Stimulated activated CD4-positive, alpha-beta T cell treated with anti-CD3 and anti-CD28 coated beads, Interleukin-1b, Interleukin-23, amount 100 ng/mL, for 48 hours (primary cell): ENCODE data around the gene C12orf43.

Experiments
- DNase-seq: peaks from one replicate; pipeline ENCODE4 v3.0.0-alpha.2; 2020

C12orf43 gene

DNA sequence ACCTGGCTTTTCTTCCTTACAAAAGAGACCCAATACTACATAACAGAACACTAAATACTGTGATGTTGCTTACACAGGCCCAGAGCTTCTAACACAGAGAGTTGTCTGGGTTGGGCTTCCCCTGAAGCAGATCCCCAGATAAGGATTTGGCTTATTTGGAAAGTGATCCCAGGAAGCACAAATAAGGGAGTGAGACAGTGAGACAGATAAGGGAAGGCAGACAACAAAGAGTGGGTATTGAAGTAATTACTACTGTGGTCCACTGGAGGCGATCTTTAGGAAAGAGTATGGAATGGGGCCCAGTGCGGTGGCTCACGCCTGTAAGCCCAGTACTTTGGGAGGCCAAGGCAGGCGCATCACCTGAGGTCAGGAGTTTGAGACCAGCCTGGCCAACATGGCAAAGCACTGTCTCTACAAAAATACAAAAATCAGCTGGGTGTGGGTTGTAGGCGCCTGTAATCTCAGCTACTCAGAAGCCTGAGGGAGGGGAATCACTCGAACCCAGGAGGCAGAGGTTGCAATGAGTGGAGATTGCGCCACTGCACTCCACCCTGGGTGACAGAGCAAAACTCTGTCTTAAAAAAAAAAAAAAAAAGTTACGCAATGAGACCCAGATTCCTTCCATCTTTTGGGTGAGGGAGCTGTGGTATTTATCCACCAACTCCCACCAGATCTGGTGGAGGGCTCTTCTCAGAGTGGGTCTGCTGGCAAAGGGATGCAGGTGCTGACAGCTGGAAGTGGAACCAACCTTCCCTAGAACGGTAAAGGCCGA, 10.2 kb upstream of the C12orf43 start:
- no peak for DNase-seq

DNA sequence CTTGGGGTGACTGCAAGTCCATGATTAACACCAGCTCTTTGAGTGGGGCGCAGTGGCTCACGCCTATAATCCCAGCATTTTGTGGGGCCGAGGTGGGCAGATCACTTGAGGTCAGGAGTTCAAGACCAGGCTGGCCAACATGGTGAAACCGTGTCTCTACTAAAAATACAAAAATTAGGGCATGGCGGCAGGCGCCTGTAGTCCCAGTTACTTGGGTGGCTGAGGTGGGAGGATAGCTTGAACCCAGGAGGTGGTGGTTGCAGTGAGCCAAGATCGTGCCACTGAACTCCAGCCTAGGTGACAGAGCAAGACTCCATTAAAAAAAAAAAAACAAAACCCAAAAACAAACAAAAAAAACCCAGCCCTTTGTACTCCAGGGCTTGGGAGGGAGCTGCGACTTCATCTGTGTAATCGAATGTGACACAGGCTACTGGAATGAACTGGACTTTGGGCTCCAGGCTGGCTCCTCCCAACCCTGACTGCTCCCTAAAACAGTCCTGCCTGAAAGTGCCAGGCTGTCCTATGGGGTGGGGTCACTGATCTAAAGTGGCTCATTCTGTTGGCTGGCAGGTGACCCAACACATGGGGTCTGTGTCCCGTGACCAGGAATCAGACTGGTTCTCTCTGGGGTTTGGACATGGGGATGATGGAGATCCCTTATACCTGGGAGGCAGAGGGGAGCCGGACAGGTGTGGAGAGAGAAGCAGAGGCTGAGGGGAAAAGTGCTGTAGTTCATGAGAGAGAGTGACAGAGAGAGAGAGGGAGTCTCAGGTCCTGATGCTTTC, 9.3 kb upstream of the C12orf43 start:
- DNase-seq = no peak

DNA sequence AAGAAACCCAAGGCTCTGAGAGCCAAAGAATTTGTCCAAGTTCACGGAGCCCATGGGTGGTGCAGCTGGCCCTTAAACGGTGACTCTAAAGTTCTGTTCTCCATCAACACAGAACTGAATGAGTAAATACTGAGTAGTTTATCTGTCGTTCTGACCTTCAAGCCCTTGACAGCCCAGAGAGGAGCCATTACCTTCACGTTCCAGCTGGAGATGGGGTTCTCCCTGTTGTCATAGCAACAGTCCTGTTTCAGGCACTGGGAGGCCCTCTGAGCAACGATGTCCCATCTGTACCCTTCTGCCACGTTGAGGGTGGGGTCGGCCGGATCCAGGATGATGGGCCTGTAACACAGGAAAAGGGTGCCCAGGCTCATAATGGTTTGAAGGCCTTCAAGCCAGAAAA, 7.5 kb upstream of the C12orf43 start:
- no peak for DNase-seq

DNA sequence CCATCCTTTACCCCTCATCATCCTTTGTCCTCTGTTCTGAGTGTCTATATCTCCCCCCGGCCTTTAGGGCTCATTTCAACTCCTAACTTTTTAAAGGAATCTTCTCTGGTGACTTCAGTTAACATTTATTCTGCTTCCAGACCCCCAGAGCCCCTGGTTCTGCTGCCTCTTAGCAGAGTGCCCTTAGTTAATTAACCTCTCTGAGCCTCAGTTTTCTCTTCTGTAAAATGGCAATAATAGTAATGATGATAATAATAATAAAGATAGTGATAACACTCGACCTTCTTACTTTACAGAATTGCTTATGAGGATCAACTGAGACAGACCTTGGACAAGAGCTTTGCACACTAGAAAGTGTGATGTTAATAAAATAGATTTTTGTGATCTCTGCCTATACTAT, 6.4 kb upstream of the C12orf43 start:
- DNase-seq = no peak

DNA sequence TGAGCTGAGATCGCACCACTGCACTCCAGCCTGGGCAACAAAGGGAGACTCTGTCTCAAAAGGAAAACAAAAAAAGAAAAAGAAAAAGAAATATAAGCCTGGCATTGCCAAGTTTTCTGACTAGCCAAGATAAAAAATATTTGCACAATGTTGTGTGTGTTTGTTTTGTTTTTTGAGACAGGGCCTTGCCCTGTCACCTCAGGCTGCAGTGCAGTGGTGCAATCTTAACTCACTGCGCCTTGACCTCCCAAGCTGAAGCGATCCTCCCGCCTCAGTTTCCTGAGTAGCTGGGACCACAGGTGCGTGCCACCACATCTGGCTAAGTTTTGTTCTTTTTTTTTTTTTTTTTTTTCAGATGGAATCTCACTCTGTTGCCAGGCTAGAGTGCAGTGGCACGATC, 5.5 kb upstream of the C12orf43 start:
- no peak for DNase-seq

DNA sequence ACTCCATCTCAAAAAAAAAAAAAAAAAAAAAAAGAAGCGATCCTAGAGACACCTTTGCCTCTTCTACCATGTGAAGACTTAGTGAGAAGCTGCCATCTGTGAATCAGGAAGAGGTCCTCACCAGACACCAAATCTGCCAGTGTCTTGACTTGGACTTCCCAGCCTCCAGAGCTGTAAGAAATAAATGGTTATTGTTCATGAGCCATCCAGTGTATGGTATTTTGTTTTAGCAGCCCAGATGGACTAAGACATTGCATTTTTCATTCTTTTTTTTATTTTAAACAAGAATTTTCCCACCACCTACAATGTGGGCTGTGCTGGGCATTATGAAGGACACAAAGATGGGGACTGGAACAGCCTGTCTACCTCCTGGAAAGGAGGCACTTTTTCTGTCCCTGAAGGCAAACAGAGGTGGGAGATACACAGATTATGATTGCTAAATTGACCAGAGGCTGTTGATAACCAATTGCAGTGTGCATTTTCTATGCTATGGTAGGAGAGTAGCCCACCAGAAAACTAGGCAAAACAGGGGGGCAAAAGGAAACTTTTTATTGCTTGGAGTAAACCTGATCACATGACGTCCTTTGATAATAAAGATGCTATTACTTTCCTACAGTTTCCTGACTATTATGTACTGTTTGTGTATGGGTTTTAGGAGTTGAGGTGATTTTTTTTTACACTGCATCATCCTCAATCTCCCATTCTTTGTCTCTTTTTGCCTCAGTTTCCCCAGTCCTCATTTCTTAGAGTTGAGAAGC, 2.8 kb upstream of the C12orf43 start:
- DNase-seq = no peak

DNA sequence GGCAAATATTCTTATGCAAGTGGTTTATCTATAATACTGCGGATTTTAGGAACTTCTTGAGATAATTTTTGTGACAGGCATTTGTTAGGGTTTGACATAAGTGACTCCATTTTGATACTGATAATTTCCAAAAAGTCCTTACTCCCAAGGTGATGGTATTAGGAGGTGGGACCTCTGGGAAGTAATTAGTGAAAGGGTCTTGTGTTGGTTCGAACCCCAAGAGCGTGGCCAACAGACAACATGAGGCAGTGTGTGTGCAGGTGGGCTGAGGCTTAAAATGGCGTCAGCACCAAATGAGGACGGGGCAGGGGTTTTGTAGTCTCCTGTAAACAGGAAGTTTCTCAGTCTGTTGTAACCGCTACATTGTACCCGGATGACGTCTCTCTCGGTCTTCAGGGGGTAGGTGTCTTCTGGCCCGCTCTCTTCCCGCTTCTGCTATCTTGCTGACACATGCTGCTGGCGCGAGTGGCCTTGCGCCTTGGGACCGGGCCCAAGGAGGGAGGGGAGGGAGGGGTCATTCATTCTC, 1.7 kb upstream of the C12orf43 start:
- no peak for DNase-seq

DNA sequence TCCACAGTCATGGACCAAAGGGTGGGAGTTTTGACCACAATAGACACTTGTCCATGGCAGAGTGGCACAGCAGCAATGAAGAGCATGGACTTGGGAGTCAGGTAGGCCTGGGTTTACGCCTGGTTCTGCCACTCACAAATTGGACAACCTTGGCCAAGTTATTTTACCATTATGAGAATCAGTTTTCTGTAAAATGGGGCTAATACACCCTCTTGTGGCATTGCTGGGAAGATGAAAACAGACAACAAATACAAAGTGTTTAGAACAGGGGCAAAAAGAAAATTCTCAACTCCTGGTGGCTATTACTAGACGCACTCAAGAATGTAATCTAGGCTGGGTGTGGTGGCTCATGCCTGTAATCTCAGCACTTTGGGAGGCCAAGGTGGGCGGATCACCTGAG, 2.6 kb downstream of the C12orf43 start:
- no peak for DNase-seq

DNA sequence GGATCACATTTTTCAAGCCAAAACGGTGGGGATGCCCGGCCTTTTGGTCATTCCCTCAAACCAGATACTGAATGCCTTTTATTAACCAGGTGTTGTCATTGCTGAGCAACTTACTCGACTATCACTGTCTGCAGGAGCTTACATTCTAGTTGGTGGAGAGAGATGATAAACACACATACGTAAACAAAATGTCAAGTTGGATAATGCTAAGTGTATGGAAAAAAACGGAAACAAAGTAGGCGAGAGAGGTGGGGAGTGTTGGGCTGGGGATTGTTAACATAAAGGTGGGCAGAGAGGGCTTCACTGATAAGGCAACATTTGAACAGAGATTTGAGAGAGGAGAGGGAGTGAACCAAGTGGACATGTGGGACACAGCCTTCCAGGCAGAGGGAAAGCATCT, 4.5 kb downstream of the C12orf43 start:
- DNase-seq = no peak

DNA sequence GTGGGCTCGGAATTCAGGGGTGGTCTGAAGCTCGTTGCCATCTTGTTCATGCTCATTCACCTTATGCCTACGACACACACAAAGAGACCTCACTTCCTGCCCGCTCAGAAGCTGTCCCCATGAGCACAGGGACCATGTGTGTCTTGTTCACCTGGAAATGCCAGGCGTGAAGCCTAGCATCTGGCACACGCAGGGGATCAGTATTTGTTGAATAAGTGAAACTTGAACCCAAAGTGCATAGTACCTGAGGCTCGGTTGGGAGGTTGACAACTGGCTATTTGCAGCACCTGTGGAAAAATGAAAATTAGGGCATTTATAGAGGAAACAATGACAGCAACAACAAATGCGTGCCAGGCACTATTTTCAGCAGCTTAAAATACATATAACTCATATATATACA, 5.4 kb downstream of the C12orf43 start:
- no peak for DNase-seq

DNA sequence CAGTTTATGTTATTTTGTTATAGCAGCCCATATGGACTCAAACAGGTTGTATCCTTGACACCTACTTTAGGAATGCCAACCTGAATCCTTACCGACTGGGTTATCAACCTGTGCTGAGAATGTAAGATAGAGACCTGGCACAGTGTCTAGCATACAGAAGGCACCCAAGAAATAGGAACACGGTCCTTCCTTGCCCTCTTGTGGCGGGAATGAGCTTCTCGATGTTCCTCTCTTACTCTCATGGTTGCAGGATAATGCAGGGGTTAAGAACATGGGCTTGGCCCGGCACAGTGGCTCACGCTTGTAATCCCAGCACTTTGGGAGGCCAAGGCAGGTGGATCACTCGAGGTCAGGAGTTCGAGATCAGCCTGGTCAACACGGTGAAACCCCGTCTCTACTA, 6.5 kb downstream of the C12orf43 start:
- DNase-seq = no peak

DNA sequence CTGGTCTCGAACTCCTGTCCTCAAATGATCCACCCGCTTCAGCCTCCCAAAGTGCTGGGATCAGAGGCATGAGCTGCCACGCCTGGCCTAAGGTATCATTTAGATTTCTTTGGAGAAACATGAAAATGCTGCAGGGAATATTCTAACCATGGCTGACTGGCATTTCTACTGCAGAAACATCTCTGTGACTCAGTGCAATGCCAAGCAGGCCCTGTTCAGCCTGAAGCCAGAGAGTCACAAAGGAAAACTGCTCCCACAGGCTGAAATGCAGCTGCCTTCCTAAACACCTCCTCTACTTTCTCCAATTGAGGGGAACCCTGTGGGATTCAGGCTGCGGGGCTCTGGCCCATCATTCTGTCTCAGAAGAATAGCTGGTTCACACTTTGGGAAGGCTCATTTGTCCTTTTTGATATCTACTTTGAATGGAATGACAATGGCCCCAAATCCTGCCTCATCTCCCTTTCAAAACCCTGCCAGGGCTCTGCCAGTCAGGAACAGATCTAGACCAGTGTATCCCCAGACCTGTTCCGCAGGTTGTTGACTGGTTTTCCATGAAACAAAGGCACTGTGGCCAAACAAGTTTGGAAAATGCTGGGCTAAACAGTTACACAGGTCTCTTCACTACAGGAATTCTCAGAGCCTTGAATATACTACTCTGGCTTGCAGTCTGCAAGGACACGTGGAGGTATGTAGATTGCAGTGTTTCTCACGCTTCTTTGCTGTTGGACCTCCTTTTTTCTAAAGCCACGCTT, 7.8 kb downstream of the C12orf43 start:
- no peak for DNase-seq

DNA sequence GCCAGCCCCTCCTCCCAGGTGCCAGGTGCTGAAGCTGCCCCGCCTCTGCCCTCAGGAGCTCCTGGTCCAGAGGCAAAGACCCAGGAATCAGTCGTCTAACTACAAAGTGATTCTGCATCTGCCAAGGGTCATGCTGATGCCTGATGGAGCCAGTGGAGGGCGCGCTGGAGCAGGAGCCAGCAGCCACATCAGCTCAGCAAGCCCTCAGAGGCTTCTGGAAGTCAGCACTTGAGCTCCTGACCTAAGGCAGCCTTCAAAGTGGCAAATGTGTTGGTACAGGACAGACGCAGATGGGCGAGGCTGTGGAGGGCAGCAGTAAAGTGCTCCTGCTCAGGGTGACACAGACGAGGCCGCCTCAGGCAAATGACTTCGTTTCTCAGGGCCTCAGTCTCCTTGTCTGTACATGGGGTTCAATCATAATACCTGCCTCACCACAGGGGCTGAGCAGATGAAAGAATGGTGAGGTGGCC, 10.9 kb downstream of the C12orf43 start:
- DNase-seq = peak; percentile 60

DNA sequence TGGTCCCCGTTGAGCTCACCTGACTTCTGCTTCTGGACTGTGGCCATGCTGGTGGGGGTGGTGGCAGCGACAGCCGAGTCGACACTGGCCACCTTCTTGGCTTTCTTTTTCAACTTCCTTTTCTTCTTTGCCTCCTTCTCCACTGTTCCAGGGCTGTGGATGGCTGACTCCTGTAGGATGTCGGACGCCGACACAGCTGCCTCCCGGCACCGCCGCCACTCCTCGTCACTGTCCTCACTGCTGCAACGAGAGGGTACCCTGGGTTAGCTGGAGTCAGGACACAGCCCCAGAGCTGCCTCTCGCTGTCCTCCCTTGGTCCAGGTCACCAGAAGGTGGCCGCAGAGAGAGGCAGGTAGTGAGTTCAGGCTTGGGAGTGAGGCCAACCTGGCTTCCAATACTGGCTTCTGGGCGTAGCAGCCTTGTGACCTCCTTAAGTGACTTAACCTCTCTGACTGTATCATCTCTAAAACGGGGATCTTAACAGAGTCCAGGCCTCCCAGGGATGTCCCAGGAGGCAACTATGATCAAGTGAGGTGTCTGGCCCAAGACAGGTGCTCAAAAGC, 12.0 kb downstream of the C12orf43 start:
- no peak for DNase-seq

DNA sequence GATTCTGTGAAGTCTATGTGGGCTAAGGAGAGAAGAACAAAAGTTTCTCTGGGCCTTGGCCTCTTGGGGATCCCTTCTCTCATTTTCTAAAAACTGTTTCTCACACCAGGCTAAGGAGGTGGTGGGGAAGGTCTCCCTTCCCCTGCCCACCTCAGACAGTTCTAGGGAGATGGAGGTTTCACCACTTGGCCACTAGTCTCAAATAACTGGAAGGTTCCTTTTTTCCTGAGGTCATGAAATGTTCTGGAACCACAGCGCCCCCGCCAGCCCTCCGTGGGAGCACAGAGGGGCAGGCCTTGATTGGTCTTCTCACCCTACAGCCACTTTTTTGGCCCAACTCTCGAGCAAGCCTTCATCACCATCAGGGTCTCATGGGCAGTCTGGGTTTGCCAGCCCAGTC, 12.6 kb downstream of the C12orf43 start:
- DNase-seq = no peak

DNA sequence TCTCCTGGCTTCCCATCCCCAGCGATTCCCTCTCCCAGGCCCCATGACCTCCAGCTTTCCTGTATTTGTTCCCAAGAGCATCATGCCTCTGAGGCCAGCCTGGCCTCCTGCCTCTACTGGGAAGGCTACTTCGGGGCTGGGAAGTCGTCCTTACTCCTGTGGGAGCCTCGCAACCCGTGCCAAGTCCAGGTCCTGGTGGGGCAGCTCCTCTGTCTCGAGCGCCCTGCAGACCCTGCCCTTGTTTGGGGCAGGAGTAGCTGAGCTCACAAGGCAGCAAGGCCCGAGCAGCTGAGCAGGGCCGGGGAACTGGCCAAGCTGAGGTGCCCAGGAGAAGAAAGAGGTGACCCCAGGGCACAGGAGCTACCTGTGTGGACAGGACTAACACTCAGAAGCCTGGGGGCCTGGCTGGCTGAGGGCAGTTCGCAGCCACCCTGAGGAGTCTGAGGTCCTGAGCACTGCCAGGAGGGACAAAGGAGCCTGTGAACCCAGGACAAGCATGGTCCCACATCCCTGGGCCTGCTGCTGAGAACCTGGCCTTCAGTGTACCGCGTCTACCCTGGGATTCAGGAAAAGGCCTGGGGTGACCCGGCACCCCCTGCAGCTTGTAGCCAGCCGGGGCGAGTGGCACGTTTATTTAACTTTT, 14.3 kb downstream of the C12orf43 start:
- DNase-seq = no peak

DNA sequence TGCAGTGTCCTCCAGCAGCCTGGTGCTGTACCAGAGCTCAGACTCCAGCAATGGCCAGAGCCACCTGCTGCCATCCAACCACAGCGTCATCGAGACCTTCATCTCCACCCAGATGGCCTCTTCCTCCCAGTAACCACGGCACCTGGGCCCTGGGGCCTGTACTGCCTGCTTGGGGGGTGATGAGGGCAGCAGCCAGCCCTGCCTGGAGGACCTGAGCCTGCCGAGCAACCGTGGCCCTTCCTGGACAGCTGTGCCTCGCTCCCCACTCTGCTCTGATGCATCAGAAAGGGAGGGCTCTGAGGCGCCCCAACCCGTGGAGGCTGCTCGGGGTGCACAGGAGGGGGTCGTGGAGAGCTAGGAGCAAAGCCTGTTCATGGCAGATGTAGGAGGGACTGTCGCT, 15.2 kb downstream of the C12orf43 start:
- no peak for DNase-seq

DNA sequence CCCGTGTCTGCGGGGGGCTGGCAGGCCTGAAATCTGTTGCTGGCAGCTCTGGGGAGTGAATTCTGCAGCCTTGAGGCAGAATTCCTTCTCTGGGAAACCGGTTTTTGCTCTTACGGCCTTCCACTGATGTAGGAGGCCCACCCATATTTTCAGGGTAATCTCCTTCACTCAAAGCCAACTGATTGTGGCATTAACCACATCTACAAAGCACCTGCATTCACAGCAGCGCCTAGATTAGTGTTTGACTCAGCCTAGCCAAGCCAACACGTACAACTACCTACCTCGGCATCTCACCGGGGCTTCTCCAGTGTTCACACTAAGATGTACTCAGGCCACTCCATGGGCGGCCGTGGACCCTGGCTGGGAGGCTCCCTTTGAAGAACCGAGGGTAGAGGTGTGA, 15.8 kb downstream of the C12orf43 start:
- no peak for DNase-seq

DNA sequence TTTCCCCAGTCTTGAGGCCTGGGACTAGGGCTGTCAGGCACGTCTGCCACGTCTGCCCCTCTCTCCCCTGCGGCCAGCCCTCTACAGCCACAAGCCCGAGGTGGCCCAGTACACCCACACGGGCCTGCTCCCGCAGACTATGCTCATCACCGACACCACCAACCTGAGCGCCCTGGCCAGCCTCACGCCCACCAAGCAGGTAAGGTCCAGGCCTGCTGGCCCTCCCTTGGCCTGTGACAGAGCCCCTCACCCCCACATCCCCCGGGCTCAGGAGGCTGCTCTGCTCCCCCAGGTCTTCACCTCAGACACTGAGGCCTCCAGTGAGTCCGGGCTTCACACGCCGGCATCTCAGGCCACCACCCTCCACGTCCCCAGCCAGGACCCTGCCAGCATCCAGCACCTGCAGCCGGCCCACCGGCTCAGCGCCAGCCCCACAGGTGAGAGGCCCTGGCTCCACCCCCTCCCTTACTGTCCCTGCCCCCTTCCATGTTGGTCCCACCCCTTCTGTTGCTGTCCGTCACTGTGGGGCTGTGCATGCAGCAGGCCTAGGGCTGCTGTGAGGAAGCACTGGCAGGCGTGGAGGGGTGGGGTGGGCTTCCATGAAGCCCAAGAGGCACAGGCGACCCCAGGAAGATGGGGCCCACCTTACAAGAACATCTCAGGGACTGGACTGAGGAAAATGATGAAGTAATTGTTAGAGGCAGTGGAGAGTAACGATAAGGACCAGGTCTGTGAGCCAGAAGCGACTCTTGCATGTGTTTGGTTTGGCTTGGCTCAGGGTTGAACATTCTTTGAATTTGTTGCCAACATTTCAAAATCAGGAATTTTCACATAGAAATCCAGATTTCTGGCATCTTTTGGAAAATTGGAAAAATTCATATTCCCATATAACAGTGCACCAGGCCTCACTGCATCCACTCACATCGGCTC, 16.8 kb downstream of the C12orf43 start:
- DNase-seq = no peak

DNA sequence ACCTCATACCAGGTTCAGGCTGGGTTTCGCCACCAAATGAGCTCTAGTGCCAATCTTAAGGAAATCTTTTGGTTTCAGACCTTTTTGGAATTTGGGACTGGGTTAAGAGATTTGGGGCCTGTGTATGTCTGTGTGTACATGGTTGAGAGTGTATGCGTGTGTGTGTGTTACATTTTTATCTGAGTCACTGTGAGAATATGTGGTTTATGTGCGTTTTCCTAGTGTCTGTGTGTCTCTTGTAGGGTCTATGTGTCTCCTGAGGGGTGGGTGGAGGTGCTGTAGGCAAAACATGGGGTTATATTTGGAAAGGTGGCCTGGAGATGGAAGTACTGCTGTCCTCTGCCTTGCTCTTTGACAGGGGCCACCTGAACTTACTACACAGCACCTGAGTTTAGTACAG, 17.9 kb downstream of the C12orf43 start:
- no peak for DNase-seq

DNA sequence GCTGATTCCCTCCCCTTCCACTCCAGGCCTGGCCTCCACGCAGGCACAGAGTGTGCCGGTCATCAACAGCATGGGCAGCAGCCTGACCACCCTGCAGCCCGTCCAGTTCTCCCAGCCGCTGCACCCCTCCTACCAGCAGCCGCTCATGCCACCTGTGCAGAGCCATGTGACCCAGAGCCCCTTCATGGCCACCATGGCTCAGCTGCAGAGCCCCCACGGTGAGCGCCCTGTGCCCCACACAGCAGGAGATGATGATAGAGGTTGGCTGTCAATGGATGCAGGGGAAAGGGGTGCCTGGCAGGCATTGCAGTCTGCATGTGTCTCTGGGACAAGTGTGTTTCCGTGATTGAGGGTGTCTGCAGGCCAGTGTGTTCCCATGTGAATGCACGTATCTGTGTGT, 18.8 kb downstream of the C12orf43 start:
- DNase-seq = no peak
